SK-N-SH treated with all-trans-retinoic acid at 6 μM for 48 hours (cell line): ENCODE results near the gene HNRNPR.

ENCODE experiments used
- ATAC-seq: fragments of 200-7000 bp; cut with Tn5 transposase; 3 replicates; pipeline ENCODE4 v1.9.1; 2020; ENCODE audit warnings: mild to moderate bottlenecking, moderate library complexity
- ARNTL ChIP-seq: fragments of 450-650 bp; formaldehyde crosslinking; IDR thresholded peaks from 2 replicates; pipeline ENCODE4 v1.5.0; 2020; ENCODE audit warnings: low read depth, mild to moderate bottlenecking, moderate library complexity, borderline replicate concordance
- BACH2 ChIP-seq: fragments of 250-450 bp; sonication (Bioruptor Pico); IDR thresholded peaks from 2 replicates; pipeline ENCODE4 v1.9.0; 2021; ENCODE audit warnings: mild to moderate bottlenecking, borderline replicate concordance
- CSDC2 ChIP-seq: fragments of 250-450 bp; sonication (Bioruptor Pico); IDR thresholded peaks from 2 replicates; pipeline ENCODE4 v1.5.0; 2020; ENCODE audit warnings: mild to moderate bottlenecking, moderate library complexity
- CSRNP3 ChIP-seq: fragments of 250-450 bp; sonication (Bioruptor Pico); IDR thresholded peaks from 2 replicates; pipeline ENCODE4 v1.5.1; 2021; ENCODE audit warnings: mild to moderate bottlenecking, moderate library complexity
- ESRRG ChIP-seq: fragments of 250-450 bp; sonication (Bioruptor Pico); IDR thresholded peaks from 2 replicates; pipeline ENCODE4 v1.6.1; 2021; ENCODE audit warnings: mild to moderate bottlenecking
- ISL1 ChIP-seq: fragments of 250-450 bp; sonication (Bioruptor Pico); IDR thresholded peaks from 2 replicates; pipeline ENCODE4 v2.1.2; 2022; ENCODE audit warnings: mild to moderate bottlenecking, moderate library complexity
- OSR1 ChIP-seq: fragments of 250-450 bp; sonication (Bioruptor Pico); IDR thresholded peaks from 2 replicates; pipeline ENCODE4 v1.8.0; 2022; ENCODE audit warnings: moderate library complexity, mild to moderate bottlenecking, inconsistent platforms
- PPARA ChIP-seq: fragments of 250-450 bp; sonication (Bioruptor Pico); IDR thresholded peaks from 2 replicates; pipeline ENCODE4 v1.5.0; 2020; ENCODE audit warnings: mild to moderate bottlenecking, borderline replicate concordance
- SNAI2 ChIP-seq: fragments of 250-450 bp; sonication (Bioruptor Pico); IDR thresholded peaks from 2 replicates; pipeline ENCODE4 v1.5.0; 2020; ENCODE audit warnings: mild to moderate bottlenecking, moderate library complexity
- TCF4 ChIP-seq: fragments of 250-450 bp; sonication (Bioruptor Pico); IDR thresholded peaks from 2 replicates; pipeline ENCODE4 v1.8.0; 2021; ENCODE audit warnings: mild to moderate bottlenecking, moderate library complexity, borderline replicate concordance
- TOX ChIP-seq: fragments of 250-450 bp; sonication (Bioruptor Pico); IDR thresholded peaks from 2 replicates; pipeline ENCODE4 v1.8.0; 2021; ENCODE audit warnings: mild to moderate bottlenecking, moderate library complexity, borderline replicate concordance
- ZC3H10 ChIP-seq: fragments of 250-450 bp; sonication (Bioruptor Pico); IDR thresholded peaks from 2 replicates; pipeline ENCODE4 v1.5.1; 2021; ENCODE audit warnings: mild to moderate bottlenecking, moderate library complexity
- ZFP30 ChIP-seq: fragments of 450-650 bp; formaldehyde crosslinking; IDR thresholded peaks from 2 replicates; pipeline ENCODE4 v1.5.0; 2022; ENCODE audit warnings: mild to moderate bottlenecking, moderate library complexity
- ZNF565 ChIP-seq: fragments of 450-650 bp; formaldehyde crosslinking; conservative IDR thresholded peaks from 2 replicates; pipeline ENCODE4 v1.5.0; 2020; ENCODE audit warnings: low read depth, mild to moderate bottlenecking, moderate library complexity
- ZNF8 ChIP-seq: fragments of 450-650 bp; formaldehyde crosslinking; IDR thresholded peaks from 2 replicates; pipeline ENCODE4 v1.5.0; 2020; ENCODE audit warnings: mild to moderate bottlenecking, moderate library complexity
- TF ChIP-seq, protein P1 (sequence below): fragments of 250-450 bp; sonication (Bioruptor Pico); IDR thresholded peaks from 2 replicates; pipeline ENCODE4 v1.8.0; 2020; ENCODE audit warnings: mild to moderate bottlenecking, moderate library complexity, borderline replicate concordance
- TF ChIP-seq, protein P2 (sequence below): fragments of 250-450 bp; sonication (Bioruptor Pico); IDR thresholded peaks from 2 replicates; pipeline ENCODE4 v1.8.0; 2021; ENCODE audit warnings: low read depth, mild to moderate bottlenecking, moderate library complexity, borderline replicate concordance
- TF ChIP-seq, protein P3 (sequence below): fragments of 250-450 bp; sonication (Bioruptor Pico); IDR thresholded peaks from 2 replicates; pipeline ENCODE4 v1.5.0; 2020; ENCODE audit warnings: mild to moderate bottlenecking, moderate library complexity
- TF ChIP-seq, protein P4 (sequence below): fragments of 250-450 bp; sonication (Bioruptor Pico); IDR thresholded peaks from 2 replicates; pipeline ENCODE4 v1.5.1; 2020; ENCODE audit warnings: low read depth, mild to moderate bottlenecking, moderate library complexity

Gene HNRNPR

GRCh38 chr1:23339632-23340031 is 4.5 kb downstream of the HNRNPR start:
- no peak for ATAC-seq
- TF ChIP-seq, protein P1, sequence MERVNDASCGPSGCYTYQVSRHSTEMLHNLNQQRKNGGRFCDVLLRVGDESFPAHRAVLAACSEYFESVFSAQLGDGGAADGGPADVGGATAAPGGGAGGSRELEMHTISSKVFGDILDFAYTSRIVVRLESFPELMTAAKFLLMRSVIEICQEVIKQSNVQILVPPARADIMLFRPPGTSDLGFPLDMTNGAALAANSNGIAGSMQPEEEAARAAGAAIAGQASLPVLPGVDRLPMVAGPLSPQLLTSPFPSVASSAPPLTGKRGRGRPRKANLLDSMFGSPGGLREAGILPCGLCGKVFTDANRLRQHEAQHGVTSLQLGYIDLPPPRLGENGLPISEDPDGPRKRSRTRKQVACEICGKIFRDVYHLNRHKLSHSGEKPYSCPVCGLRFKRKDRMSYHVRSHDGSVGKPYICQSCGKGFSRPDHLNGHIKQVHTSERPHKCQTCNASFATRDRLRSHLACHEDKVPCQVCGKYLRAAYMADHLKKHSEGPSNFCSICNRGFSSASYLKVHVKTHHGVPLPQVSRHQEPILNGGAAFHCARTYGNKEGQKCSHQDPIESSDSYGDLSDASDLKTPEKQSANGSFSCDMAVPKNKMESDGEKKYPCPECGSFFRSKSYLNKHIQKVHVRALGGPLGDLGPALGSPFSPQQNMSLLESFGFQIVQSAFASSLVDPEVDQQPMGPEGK (CRISPR knock-in tag) = no peak
- no peak for TF ChIP-seq ZFP30

DNA sequence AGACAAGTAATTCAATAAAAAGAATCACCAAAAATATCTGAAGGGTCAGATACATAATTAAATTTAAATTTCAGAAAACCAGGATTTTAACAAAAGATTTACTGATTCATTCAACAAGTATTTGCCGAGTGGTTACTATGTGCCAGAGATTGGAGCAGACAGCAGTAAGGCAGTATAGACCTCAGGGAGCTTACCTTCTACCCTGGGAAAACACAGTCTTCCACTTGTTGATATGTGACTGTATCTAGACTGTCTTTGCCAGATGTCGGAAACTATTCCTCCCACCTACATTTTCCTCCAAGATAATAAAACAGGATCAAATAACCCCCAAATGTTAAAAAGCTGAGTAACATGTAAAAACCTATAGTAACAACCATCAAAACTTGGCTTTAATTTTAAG is 6.2 kb downstream of the HNRNPR start:
- TF ChIP-seq, protein P2, sequence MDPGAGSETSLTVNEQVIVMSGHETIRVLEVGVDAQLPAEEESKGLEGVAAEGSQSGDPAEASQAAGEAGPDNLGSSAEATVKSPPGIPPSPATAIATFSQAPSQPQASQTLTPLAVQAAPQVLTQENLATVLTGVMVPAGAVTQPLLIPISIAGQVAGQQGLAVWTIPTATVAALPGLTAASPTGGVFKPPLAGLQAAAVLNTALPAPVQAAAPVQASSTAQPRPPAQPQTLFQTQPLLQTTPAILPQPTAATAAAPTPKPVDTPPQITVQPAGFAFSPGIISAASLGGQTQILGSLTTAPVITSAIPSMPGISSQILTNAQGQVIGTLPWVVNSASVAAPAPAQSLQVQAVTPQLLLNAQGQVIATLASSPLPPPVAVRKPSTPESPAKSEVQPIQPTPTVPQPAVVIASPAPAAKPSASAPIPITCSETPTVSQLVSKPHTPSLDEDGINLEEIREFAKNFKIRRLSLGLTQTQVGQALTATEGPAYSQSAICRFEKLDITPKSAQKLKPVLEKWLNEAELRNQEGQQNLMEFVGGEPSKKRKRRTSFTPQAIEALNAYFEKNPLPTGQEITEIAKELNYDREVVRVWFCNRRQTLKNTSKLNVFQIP = no peak
- TF ChIP-seq BACH2 (CRISPR knock-in tag) = no peak
- TF ChIP-seq ZNF8 (CRISPR knock-in tag) = no peak
- no peak for TF ChIP-seq SNAI2 (CRISPR knock-in tag)
- no peak for TF ChIP-seq PPARA (CRISPR knock-in tag)
- TF ChIP-seq ARNTL (CRISPR knock-in tag) = no peak
- TF ChIP-seq, protein P3, sequence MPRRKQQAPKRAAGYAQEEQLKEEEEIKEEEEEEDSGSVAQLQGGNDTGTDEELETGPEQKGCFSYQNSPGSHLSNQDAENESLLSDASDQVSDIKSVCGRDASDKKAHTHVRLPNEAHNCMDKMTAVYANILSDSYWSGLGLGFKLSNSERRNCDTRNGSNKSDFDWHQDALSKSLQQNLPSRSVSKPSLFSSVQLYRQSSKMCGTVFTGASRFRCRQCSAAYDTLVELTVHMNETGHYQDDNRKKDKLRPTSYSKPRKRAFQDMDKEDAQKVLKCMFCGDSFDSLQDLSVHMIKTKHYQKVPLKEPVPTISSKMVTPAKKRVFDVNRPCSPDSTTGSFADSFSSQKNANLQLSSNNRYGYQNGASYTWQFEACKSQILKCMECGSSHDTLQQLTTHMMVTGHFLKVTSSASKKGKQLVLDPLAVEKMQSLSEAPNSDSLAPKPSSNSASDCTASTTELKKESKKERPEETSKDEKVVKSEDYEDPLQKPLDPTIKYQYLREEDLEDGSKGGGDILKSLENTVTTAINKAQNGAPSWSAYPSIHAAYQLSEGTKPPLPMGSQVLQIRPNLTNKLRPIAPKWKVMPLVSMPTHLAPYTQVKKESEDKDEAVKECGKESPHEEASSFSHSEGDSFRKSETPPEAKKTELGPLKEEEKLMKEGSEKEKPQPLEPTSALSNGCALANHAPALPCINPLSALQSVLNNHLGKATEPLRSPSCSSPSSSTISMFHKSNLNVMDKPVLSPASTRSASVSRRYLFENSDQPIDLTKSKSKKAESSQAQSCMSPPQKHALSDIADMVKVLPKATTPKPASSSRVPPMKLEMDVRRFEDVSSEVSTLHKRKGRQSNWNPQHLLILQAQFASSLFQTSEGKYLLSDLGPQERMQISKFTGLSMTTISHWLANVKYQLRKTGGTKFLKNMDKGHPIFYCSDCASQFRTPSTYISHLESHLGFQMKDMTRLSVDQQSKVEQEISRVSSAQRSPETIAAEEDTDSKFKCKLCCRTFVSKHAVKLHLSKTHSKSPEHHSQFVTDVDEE (CRISPR knock-in tag) = no peak
- no peak for TF ChIP-seq ZNF565 (CRISPR knock-in tag)
- TF ChIP-seq, protein P1 (CRISPR knock-in tag) = no peak
- TF ChIP-seq CSRNP3 (CRISPR knock-in tag) = no peak
- TF ChIP-seq TCF4 (CRISPR knock-in tag) = no peak
- TF ChIP-seq ESRRG (CRISPR knock-in tag) = no peak
- TF ChIP-seq CSDC2 (CRISPR knock-in tag) = no peak
- no peak for TF ChIP-seq ISL1 (CRISPR knock-in tag)
- no peak for TF ChIP-seq OSR1
- TF ChIP-seq, all 23 proteins: peak for 0
- no peak for ATAC-seq

DNA sequence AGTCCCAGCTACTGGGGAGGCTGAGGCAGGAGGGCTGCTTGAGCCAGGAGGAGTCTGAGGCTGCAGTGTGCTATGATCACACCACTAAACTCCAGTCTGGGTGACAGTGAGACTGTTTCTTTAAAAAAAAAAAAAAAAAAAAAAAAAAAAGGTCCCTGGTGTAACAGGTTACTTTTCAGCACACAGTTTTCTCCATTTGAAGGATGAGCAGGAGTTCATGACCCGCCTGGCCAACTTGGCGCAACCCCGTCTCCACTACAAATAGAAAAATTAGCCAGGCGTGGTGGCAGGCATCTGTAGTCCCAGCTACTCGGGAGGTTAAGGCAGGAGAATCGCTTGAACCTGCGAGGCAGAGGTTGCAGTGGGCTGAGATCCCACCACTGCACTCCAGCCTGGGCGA is 12.4 kb downstream of the HNRNPR start:
- no peak for ATAC-seq
- TF ChIP-seq, protein P4, sequence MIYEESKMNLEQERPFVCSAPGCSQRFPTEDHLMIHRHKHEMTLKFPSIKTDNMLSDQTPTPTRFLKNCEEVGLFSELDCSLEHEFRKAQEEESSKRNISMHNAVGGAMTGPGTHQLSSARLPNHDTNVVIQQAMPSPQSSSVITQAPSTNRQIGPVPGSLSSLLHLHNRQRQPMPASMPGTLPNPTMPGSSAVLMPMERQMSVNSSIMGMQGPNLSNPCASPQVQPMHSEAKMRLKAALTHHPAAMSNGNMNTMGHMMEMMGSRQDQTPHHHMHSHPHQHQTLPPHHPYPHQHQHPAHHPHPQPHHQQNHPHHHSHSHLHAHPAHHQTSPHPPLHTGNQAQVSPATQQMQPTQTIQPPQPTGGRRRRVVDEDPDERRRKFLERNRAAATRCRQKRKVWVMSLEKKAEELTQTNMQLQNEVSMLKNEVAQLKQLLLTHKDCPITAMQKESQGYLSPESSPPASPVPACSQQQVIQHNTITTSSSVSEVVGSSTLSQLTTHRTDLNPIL (CRISPR knock-in tag) = no peak
- TF ChIP-seq, protein P2 = no peak
- no peak for TF ChIP-seq ZC3H10 (CRISPR knock-in tag)
- no peak for TF ChIP-seq TOX (CRISPR knock-in tag)
